Activated effector memory CD4-positive, alpha-beta T cell treated with Interleukin-2 at 50 U/mL for 16 hours (primary cell): ENCODE data around the gene AKT1.
"Not testable (repeated sequence)": the region's sequence is repeated elsewhere in the genome, so short reads cannot be mapped to it uniquely, and the experiment has no call there.

Experiments
- DNase-seq: peaks from one replicate; pipeline ENCODE4 v3.0.0-alpha.2; 2020

AKT1 gene

DNA sequence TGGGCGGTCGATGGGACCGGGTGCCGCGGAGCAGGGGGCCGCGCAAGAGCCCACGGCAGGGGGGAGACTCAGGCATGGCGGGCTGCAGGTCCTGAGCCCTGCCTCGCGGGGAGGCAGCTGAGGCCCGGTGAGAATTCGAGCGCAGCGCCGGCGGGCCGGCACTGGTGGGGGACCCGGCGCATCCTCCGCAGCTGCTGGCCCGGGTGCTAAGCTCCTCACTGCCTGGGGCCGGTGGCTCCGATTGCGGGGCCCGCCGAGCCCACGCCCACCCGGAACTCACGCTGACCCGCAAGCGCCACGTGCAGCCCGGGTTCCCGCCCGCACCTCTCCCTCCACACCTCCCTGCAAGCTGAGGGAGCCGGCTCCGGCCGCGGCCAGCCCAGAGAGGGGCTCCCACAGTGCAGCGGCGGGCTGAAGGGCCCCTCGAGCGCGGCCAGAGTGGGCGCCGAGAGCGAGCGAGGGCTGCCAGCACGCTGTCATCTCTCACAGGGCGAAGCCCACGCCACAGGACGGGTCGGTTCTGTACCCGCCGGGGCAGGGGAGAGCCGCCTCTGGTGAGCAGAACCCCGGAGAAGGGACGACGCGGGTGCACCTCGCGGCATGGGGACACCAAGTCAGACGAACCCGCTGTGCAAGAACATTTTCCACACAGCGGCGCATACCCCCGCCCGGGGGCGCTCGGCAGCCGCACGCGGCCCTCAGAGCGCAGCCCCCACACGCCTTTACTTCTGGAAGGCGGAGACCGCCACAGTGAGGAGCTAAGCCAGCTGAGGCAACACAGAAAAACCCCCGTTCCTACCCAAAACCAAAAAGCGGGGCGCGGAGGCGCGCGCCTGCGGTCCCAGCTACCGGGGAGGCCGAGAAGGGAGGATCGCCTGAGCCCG is 43.8 kb downstream of the AKT1 start:
- no peak for DNase-seq

DNA sequence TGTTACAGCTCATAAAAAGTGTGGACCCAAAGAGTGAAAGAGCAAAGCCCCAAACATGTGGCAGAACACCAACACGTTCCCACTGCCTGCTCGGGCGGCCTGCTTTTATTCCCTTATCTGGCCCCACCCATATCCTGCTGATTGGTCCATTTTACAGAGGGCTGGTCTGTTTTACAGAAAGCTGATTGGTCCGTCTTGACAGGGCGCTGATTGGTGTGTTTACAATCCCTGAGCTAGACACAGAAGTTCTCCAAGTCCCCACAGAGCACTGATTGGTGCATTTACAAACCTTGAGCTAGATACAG is 44.8 kb downstream of the AKT1 start:
- DNase-seq, result not testable (repeated sequence)

DNA sequence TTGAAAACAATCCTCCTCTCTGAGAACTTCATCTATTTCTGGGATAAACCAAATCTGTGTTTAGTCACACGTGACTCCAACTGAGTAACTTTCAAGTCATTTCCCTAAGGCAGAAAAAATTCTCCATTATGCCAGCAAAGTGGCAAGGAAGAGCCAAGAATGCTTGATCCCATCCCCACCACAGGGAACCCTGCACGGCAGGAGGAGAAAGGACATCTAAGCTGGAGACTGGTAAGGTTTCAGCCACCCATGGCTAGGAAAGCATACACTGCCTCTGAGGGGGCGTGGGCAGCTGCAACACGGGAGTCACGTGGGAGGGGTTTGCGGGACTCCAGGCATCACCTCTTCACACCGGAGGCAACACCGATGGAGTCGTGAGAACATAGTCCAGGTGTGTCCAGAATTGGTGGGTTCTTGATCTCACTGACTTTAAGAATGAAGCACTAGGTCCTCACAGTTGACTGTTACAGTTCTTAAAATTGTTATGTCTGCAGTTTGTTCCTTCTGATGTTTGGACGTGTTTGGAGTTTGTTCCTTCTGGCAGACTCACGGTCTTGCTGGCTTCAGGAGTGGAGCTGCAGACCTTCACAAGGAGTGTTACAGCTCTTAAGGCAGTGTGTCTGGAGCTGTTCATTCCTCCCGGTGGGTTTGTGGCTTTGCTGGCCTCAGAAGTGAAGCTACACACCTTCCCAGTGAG is 45.3 kb downstream of the AKT1 start:
- no peak for DNase-seq

DNA sequence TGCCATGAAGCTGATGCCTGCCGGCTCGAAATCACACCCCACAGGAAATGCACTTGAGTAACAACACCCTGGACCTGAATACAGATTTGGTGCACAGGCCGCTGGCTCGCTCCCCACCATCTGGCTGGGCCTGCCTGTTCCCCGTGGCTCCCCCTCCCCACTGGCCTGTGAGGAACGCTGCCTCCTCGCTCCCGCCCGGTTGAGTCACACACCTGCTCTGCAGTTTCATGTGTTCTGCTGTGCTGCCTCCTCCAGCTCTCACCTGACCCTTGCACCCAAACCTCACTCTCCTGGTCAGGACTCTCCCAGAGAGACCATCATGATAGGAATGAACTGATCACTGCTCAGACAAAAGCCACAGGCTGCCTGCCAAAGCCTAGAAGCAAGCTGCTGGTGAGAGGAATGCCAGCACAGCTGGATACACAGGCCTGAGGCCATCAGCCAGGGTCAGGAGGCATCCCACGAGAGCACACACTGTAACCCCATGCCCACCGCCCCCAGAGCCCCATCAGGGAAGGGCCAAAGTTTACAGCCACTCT is 46.4 kb downstream of the AKT1 start:
- DNase-seq, result no peak

DNA sequence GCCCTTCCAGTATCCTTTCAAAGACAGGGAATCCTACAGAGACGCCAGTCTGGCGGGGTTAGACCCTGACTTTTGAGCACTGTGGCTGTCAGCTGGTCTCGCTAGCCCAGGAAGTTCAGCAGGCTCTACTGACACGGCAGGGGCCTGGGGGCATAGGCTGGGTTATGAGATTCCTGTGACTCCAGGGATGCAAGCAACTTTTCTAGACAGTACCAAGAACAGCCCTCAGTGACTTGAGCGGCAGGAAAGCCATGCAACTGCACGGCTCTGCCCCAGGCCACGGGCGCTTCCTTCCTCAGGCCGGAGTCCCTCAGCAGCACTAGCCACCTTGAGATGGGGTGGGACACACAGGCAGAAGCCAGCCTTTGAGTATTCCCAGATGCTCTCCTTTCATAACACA is 47.7 kb downstream of the AKT1 start:
- no peak for DNase-seq

DNA sequence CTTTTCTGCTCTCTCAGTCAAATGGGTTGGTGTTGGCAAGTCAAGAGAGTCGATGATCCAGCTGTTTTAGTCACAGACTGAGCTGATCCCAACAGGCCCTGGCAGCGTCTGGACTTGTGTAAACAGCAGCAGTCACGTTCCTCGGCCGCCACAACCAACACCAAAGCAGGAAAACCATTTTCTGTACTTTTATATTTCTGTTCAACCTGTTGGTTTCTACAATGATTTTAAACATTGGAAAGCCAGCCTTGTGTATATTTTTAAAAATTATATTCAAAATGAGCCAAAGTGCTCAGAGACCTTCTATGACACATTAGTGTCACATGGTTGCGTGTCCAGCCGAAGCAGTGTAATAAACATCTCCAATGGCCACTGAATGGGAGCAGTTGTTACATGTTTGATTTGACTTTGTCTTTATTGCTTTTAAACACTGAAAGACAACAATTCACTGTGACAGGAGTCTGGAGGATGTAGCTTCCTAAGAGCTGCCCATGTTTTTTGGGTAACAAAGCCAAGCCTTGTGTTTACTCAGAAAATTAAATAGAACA is 48.5 kb downstream of the AKT1 start:
- DNase-seq, result no peak

DNA sequence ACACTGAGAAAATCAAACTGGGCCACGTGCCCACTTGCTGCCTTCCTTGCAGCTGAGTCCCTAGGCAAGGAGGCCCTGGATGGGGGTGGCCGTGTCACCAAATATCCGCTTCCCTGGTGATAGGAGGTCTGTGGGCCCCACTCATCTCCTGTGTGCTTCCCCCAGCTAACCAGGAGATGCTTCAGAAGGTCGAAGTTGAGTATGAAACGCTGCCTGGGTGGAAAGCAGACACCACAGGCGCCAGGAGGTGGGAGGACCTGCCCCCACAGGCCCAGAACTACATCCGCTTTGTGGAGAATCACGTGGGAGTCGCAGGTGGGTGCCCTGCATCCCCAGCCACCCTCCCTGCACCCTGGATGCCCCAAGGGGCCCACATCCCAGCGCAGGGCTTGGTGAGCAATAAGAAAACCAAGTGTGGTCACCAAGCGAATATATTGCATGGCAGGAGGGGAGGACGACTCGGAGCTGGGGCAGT is 49.4 kb downstream of the AKT1 start:
- DNase-seq, result no peak

DNA sequence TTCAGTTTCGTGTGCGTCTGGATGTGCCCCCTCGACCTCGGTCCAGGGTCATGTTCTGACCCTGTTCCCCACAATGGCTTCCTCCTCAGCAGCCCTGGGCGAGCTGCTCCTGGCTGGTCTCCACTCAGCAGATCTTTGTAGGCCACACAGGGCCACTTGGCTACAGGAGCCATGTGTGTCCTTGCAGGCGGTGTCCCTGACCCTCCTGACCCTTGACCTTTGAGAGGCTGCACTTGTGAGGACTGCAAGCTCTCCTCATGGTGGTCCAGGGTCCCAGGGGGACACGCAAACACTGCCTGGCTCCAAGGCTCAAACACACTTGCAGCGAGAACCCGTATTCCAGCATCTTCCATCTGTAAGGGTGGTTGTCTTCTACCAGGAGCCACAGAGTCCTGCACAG is 50.1 kb downstream of the AKT1 start:
- no peak for DNase-seq

DNA sequence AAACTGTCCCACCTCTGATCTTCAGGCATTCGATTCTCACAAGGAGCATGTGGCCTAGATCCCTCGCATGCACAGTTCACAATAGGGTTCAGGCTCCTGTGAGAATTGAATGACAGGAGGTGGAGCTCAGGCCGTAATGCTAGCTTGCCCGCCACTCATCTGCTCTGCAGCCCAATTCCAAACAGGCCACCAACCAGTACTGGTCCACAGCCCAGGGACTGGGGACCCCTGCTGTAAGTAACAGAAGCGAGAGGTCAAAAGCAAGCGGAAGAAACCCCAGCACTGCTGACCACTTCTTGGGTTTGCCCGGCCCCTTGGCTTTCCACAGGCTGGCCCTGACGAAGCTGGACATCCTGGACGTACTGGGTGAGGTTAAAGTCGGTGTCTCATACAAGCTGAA is 51.1 kb downstream of the AKT1 start:
- no peak for DNase-seq

DNA sequence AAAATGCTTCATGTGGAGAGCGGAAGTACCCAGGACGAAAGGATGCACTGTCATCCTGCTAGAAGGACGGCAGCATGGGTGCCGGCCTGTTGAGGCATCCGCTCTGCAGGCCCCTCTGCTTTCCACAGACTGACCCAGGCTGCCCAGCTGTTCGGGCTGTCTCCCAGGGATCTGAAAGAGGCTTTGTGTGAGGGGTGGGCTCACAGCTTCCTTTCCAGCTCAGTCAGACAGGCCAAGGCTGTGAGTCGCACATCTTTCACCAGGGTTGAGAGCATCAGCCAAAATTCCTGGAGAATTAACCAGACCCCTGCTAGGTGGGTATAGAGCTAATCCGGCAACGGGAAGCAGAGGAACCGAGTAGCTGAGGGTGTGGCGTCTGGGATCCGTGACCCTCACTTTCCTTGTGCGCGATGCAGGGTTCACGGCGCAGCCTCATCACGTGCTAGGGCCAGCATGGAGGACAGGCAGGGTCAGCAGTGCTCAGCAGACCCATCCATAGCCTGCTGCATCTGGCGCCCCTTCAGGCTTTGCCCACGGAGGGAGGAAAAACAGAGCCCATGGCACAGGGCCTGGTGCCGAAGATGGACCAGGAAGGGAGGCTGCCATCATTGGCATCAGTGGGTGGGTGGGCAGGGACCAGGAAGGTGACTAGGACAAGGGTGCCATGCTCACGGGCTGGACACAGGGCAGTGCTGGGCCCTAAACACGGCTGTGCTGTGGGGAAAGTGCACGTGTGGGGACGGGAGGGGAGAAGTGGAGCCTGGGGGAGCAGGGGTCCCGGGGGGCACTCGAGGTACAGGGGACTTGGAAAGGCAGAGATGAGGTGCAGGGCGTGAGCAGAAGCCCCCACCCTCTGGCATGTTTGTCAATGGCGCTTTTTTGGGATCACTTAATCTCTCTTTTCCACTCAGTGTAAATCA is 51.8 kb downstream of the AKT1 start:
- DNase-seq, result no peak

DNA sequence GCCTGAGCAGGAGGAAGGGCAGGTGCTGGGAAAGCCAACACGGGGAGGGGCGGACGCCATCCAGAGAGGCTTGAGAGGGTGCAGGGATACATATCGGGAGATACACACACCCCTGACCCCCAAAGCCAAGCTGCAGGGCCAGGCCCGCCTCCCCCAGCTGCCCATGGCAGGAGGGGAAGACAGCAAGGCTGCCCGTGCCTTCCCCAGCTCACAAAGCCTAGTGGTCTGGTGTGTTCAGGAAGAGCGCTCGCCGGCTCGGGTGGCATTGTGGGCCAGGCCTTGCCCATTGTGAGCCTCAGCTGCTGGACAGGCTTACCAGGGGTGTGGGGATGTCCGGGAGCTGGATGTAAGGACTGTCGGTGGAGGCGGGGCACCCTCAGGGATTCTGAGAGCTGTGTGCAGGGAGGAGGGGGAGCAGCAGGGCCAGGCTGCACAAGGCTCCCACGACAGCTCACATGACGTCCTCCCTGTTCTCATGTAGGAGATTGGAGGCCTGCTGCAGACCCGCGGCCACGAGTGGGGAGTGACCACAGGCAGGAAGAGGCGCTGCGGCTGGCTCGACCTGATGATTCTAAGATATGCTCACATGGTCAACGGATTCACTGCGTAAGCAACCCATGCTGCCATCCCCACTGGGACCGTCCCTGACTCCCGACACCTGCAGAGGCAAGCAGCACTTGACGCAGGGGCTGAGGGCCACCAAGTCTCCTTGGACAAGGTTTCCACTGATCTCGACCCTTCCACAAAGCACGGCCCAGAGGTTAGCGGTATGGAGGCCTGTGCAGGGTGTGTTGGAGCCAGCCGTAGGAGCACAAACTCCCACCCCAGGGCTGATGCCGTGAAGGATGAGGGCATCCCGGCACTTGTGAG is 52.7 kb downstream of the AKT1 start:
- DNase-seq, result no peak

DNA sequence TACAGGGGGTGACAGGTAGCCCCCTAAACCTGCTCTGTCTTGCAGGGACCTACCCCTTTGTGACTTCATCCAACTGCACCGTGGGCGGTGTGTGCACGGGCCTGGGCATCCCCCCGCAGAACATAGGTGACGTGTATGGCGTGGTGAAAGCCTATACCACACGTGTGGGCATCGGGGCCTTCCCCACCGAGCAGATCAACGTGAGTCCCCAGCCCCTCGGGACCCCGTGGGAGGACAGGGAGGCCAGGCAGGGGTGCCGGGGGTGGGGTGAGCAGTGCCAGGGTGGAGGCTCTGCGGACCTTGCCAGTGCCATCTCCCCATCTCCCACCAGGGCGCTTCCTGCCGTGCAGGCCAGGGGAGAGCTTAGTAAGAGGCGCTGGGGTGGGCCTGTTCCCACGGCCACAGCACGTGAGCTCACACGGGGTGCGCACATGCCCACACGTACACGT is 53.7 kb downstream of the AKT1 start:
- DNase-seq, result no peak

DNA sequence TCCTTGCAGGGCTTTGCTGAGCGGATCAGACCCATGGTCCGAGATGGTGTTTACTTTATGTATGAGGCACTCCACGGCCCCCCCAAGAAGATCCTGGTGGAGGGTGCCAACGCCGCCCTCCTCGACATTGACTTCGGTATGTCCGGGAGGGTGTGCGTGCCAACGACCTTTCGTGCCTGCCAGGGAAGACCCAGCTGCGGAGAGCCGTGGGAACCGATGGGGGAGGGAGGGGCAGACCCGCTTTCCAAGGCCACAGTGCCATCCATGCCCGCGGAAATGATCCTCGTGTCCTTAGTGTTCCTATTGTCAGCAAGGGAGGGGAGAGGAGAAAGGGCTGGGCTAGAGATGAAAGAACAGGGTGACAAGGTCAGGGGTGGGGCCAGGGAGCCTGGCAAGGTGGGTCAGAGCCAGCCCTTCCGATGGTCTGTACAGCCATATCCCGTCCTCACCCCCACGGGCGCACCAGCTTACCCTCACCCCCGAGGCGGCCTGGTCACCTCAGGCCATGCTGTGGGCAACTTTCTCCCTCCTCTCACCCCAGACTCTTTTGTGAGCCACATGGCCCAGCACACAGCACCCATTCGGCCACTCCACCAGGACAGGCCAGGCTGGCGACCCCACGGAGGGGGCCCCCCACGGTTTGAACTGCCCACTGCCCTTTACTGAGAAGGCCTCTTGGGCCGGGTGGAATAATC is 54.3 kb downstream of the AKT1 start:
- no peak for DNase-seq

DNA sequence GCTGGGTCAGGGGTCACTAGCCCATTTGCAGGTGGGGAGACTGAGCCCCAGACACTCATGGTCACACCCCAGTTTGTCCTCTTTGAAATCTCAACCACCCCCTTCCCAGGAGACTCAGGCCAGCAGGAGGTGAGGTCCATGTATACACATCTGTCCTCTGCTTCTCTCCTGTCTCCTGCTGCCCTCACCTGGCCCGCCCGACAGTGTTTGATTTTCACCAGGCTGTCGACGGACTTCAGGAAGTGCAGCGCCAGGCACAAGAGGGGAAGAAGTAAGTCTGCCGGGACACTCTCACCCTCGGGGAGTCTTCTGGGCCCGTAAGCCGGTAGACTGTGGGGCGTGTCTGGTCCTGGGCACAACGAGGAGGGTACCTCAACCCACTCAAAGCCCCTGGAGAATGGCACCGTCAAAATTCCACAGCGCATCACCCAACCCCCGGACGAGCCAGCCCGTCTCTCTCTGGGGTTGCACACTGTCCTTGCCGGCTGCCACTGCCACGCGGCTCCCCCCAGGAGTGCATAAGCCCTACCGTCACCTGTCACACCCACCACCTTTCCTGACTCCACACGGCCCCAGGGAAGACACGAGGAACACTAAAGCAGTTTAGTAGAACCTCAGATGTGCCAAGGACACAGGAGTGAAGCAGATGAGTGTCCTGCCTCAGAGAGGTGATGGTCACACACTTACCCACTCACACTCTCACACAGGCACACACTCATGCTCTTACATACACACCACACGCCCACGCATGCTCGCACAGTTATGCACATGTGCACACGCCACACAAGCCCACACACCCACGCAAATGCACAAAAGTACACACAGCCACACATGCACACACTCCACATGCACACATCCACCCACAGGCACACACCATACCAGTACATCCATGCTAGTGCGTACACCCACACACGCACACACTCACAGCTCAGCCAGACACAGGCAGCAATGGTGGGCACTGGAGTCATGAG is 55.7 kb downstream of the AKT1 start:
- no peak for DNase-seq

DNA sequence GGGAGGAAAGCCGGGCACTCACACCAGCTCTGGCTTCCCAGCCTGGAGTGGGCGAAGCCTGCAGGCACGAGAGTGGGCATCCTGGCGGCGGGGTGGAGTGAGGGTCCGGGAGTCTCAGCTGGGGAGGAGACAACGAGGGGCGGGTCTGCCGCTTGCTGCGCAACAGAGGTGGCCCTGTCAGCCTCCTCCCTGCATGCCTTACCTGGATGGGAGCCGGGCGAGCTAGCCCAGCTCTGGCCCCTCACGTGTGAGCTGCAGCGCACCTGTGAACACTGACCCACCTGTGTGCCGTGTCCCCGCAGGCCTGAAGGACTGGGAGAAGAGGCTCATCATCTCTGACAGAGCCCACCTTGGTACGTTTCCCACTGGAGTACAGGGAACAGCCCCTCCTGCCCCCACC is 56.5 kb downstream of the AKT1 start:
- DNase-seq, result no peak

DNA sequence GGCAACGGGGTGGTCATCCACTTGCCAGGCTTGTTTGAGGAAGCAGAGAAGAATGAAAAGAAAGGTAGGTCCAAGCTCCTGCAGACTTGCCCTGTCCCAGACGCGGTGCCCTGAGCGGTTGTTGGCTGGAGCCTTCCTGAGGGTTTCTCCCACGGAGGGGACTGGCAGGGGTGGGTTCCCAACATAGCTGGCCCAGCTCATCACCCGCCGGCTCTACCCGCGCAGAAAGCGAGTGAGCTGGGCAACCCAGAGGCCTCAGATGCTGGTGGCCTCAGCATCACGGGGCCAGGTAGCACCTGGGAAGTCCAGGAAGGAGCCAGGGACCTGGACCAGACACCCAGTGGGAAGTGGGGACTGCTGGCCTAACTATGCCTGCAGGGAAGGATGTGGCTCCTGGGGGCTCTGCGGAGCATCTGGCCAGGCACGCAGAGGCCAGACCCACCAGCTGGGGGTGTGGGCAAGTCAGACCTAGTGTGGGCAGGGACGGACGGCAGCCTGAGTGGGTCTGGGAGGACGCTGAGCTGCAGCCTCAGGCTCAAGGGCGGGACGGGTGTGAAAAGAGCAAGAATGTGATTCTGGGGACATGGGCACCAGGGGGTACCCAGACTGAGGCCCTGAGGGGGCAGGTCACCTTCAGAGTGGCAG is 57.1 kb downstream of the AKT1 start:
- DNase-seq, result no peak

DNA sequence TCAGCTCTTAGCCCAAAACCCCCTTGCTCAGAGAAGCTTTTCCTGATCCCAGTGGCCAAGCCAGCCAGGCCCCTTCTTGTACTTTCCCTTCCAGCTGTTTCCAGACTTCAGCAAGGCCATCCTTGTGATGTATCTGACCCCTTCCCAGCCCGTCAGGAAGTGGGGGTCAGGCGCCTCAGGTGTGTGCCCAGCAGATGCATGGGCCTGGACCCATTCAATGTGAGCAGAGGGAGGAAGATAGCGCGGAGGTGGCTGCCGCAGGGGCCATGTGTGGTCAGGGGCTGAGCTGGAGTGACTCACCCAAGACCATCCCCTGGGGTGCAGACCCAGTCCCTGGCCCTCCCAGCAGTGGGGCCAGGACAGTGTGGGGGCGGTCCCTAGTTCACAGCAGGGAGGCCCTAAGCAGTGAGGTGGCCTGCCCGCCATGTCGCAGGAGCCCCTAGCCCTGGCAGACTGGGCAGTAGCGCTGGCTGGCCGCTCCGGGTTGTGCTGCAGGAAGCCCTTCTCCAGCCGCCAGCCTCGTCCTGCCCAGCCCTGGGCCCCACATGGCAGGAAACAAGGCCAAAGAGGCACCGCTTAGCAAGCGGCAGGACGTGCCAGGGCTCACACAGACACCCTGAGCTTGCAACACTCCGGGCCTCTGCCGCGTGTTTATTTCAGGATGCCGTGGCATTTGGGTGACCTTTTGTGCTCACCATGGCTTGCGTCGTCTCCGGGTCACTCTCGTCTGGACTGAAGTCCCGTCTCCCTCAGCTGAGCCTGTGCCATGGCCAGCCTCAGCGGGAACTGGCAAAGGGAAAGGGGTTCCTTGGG is 59.5 kb downstream of the AKT1 start:
- DNase-seq, result no peak
